Dedifferentiated amniotic fluid mesenchymal stem cell (primary cell): Measurements from ENCODE around the gene FXYD5.

ENCODE experiments used
- DNase-seq: peaks from one replicate; pipeline ENCODE4 v3.0.0-alpha.2; 2016; ENCODE audit errors: extremely low spot score

FXYD5 gene

GRCh38 chr19:35155981-35156672, 1.6 kb downstream of the FXYD5 start:
- no peak for DNase-seq

- DNase-seq = no peak
Measured at GRCh38 chr19:35156673-35157014, 2.1 kb downstream of the FXYD5 start.

- no peak for DNase-seq
Measured at GRCh38 chr19:35157431-35157830, 2.9 kb downstream of the FXYD5 start.

GRCh38 chr19:35159606-35160005, 5.1 kb downstream of the FXYD5 start:
- no peak for DNase-seq

GRCh38 chr19:35160629-35161433, 6.3 kb downstream of the FXYD5 start:
- DNase-seq = no peak

GRCh38 chr19:35161434-35161743, 6.9 kb downstream of the FXYD5 start:
- DNase-seq = no peak

GRCh38 chr19:35162471-35163326, 8.2 kb downstream of the FXYD5 start:
- peak; percentile 54 for DNase-seq

- DNase-seq = no peak
Measured at GRCh38 chr19:35164418-35164817, 9.9 kb downstream of the FXYD5 start.

GRCh38 chr19:35165200-35166058, 10.9 kb downstream of the FXYD5 start:
- DNase-seq = no peak

- DNase-seq = no peak
Measured at GRCh38 chr19:35166100-35167063, 11.8 kb downstream of the FXYD5 start.

GRCh38 chr19:35167251-35168119, 12.9 kb downstream of the FXYD5 start:
- no peak for DNase-seq

GRCh38 chr19:35168196-35168595, 13.7 kb downstream of the FXYD5 start:
- DNase-seq = no peak

- DNase-seq = no peak
Measured at GRCh38 chr19:35169221-35169995, 14.9 kb downstream of the FXYD5 start.

GRCh38 chr19:35170359-35171061, 16.0 kb downstream of the FXYD5 start:
- no peak for DNase-seq

- DNase-seq = no peak
Measured at GRCh38 chr19:35171730-35172129, 17.2 kb downstream of the FXYD5 start.

GRCh38 chr19:35174226-35174625, 19.7 kb downstream of the FXYD5 start:
- DNase-seq = no peak

GRCh38 chr19:35176181-35176570, 21.6 kb downstream of the FXYD5 start:
- no peak for DNase-seq
